Endometrial microvascular endothelial cells (primary cell): ENCODE measurements around the gene TSPEAR. TPM values are rescaled to one million over a fixed set of nuclear protein-coding genes. Genes with fewer than 3 reads are reported as not detected.

Source experiments
- in situ Hi-C: cut with HindIII; loops from 2 replicates; pipeline ENCODE4 v1.10.0; 2017; ENCODE audit warnings: low sequenced_read_pairs, low pct_unique_long_range_greater_than_20kb; ENCODE audit errors: inconsistent ontology term
- total RNA-seq: library from RNA; depleted of rRNA; stranded (reverse); fragments of >200 nt; gene quantifications from one replicate; pipeline ENCODE4 v1.2.3, GENCODE V29; 2015; ENCODE audit errors: inconsistent ontology term

TSPEAR gene
- total RNA-seq, 1 donor from 2014 or later, result not detected

DNA sequence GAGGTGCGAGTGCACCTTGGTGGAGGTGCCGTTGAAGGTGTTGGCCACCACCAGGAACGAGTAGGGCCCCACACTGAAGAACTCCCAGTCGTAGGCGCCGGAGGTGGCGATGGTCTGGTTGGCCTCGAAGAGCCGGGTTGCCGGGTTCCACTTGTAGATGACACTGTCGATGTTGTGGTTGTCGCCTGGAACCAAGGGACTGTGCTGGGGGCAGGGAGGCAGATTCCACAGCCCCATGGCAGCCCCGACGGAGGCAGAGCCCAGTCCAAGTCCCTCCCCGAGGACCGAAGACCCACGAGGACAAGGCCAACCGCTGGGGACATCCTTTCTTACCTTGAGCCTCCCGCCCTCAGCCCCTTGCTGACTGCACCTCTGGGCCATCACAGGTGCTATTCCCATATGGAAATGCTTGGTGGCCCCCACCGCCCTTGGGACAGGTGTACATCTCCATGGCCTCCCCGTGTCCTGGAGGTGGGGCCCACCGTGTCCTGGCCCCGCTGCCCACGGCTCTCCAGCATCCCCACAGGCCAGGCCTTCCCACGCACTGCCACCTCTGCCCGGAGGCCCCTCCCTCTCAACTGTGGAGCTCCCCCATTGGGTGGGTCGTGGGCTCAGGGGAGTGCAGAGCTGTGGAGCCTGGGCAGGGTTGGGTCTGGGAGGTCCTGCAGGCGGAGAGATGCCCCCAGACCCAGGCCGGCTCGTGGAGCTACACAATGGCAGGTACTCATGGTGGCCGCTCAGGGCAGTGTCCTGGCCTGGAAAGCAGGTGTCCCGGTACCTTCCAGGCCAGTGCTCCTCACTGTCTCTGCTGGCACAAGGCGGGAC, 189.2 kb downstream of the TSPEAR start:
- in situ Hi-C loops, result no loop called here

DNA sequence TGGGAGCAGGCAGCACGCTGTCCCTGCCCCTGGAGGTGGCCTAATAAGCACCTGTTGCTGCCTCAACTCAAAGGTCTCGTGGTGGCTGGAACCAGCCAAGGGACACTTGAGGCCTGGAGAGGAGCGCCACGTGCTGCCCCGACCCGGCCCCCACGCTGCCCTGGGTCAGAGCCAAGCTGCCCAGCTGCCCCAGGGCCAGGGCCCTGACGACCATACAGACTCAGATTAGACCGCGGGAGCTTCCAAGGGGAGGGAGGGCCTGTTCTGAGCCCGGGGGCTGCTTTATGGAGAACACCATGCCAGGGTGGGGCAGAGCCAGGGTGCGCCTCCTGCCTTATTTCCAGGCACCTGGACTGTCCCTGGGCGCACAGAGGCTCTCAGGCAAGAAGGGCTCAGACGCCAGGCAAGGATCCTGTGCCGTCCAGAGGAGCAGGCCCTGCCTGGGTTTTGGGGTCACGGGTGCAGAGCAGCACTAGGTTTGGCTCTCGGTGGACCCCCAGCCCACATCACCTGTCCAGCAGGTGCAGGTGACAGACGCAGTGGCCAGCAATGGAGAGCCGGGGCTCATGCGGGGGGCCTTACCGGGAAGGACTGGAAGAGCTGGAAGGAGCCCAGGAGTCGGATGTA, 190.0 kb downstream of the TSPEAR start:
- in situ Hi-C loops, result no loop called here

DNA sequence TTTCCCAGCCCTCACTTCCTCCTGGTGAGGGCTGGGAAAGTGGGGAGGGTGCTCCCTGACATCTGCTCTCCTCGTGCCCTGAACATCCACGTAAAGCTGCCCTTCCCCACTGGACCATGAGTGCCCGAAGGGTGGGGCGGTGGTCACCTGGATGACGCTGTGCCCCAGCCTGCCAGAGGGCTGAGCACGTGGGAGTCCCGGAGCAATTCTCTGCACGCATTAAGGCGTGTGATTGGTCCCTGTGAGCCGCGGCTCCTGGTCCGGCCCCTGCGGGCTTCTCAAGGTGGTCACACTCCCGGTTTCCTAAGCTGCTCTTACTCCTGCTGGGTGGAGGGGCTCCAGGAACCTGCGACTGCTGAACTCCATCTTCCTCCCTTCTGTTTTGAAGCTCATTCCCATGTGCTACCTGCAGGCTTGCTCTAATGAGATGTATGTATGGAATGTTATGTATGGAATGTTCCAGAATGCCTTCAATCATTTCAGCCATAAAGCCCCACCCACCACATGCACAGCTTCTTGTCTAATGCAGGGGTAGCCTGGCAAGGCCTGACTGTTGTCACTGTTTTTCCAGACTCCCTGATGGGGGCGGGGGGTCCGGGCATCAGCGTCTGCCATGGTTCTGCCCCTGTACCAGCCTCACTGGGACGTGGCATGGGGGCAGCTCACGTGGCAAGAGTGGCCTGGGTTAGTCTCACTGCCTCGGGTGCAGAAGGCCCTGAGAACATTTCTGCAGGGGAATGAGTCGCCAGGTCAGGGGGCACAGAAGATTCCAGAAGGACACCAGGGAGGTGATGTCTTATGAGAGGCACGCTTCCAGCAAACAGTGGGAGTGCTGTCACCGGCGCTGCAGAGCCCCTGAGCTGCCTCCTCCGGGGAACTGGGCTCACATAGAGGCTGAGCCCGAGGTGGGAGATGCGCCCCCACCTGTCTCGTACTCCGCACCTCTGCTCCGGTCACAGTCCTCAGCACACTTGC, 190.8 kb downstream of the TSPEAR start:
- in situ Hi-C loops, result no loop called here

DNA sequence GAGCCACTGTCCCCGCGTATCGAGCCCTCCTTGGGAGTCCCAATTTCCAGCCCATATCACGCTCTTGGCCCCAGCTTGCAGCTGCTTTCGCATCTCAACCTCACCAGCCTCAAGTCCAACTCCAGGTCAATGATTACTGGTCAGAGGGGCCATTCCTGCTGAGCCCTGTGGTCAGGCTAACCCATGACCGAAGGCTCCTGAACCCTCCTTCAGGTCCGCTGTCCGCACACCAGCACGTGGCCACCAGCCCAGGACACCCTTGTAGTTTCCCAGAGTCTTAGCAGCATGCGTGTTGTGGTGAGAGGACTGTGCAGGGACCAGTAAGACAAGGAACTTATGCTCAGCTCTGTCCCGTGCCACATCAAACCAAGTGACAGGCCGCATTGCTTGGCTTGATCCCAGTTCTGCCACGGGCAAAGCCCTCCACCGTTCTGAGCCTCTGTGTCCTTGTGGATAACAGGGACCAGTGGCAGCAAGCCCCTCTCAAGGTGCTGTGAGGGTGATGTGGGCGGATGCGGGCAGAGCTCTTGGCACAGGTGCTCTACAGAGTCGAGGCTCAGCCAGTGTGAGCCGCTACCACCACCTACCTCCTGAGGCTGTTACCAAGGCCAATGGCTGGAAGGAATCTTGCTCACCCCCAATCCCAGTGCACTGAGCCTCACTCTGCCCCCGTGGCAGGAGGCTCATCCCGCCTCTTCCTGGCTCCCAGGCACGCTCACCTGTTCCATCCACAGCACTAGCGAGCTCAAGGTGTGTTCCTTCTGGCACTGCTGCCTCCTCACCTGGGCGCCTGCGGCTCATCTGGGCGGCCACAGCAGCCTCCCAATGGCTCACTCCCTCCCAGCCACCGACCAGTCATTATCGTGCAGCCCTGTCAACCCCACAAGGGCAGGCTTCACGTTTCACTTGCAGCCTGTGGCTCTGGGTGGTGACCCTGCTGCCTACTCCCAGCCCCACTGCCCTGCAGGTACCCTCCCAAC, 191.7 kb downstream of the TSPEAR start:
- in situ Hi-C loops, result no loop called here

DNA sequence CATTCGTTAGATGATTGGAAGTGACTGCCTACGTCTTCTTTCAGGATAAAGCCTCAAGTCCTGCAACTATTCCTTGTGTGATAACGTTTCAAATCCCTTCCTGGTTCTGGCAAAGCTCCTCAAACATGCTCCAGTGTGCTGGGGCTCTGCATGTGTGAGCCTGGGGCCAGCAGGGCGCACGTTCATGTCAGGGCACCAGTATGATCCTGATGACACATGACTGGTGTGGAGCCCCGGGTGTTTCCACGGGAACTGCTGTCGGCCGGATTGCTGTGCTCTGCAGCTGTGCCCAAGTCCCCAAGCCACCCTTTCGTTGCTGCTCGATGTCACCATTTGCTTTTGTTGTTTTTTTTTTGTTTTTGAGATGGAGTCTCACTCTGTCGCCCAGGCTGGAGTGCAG, 192.7 kb downstream of the TSPEAR start:
- in situ Hi-C loops, result no loop called here

DNA sequence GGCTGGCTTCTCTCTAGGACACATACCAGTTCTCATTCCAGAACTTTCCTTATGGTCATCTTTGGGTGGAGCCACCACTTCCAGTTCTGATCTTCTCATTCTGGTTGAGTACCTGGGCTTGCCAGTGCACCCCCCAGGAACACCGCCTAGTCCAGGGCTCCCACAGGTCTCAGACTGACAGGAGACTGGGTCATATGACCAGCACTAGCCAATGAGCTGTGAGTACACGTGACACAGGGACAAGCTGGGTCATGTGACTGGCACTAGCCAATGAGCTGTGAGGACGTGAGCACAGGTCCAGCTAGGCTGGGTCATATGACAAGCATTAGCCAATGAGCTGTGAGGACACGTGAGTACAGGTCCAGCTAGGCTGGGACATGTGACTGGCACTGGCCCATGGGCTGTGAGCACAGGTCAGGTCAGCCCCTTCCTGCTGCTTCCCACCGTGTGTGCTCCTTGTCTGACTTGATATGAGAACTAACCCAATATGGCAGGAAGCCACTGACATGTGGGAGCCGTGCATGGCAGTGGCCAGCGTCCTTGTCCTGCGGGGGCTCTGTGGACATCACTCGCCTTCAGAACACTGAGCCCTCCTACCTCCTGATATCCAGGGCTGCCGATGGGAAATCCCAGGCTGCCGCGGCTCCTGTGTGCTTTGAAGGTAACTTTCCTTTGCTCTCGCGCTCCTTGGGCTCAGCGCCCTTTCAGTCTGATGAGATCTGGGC, 194.0 kb downstream of the TSPEAR start:
- in situ Hi-C loops, result no loop called here

DNA sequence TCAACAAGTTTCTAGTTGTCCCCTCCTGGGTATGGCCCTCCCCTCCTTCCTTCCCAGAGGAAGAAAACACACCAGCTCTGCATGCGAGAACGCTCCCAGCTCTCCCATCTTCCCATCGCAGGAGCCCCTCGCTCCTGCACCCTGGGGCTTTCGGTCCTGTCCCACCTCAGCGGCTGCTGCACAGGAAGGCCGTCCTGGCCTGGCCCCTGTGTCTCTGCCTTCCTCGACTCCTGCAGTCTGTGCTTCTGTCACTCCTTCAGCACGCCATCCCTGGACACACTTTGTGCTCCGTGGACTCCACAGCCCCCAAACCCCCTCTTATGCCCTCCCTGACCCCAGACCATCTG, 194.6 kb downstream of the TSPEAR start:
- in situ Hi-C loops, result no loop called here

DNA sequence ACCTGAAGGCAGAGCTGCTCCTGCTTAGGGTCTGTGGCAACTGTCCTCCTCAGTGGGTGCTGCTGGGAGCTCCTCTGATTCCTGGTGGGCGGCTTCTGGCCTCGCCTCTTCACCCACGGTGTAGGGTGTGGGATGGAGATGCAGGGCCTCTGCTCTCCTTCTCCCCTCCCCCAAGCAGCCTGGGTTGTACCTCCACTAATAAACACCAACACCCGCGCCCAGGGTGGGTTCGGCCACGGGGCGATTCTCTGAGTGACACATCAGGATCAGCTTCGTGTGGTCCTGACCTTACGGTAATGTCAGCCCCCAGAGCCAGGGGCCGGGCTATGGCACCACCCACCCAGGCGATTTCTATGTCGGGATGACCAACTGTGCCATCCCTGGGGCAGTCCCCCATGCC, 195.0 kb downstream of the TSPEAR start:
- in situ Hi-C loops, result no loop called here

DNA sequence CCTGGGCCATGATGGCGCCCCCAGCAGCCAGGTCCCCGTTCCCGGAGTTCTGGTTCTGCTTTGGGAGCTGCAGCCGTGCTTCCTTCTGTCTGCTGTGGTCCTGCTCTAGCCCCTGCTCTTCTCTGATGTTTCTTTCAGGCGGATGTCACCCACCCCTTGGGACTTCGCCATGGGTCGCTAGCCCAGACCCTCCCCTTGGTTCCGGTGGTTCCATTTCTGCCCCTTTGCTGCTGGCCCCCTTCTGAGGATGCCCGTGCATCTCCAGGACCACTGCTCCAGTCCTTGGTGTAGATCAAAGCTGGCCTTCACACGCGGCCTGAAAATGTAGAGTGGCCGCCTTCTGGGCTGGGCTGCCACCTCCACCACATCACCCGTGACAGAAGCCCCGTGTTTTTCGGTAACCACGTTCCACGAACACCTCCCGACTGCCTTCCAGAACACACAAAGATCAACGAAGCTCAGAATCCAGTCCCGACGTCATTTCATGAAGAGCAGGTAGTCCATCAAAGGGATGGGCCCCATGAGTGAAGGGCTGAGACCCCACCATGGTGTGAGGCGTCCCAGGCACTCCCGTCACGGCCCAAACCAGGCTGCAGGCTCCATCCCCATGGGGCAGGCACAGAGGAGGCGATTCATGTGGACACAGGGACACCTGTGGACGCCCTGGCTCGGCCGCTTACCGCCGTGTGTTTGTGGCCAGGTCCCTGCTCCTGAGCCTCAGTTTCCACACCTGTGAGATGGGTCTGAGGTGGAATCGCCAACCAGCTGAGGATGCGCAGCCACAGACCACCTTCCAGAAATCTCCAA, 195.8 kb downstream of the TSPEAR start:
- in situ Hi-C loops, result no loop called here

DNA sequence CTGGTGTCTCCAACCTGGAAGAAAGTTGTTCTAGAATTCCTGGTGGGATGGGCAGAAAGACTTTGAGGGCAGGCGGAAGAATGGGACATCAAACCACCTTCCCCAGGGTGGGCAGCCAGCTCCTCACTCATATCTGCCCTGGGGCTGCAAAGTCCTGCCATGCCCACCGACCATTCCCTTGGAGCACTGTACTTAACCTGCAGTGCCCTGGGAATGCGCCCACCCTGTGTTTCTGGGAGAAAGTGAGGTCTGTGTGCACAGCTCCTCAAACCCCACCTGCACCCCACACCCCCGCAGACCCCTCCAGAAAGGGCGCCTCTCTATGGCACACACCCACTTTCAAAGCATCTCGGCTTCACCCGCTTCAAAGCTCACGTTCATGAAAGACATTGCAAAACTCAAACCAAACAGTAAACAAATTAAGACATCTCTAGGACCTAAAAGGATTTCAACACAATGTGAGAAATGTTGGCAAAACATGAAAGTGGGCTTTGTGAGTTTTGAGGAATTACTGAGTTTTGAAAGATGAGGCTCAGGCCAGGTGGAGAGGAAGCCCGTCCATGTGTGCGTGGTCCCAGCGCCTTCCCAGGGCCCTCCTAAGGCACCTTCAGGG, 196.5 kb downstream of the TSPEAR start:
- in situ Hi-C loops, result no loop called here

DNA sequence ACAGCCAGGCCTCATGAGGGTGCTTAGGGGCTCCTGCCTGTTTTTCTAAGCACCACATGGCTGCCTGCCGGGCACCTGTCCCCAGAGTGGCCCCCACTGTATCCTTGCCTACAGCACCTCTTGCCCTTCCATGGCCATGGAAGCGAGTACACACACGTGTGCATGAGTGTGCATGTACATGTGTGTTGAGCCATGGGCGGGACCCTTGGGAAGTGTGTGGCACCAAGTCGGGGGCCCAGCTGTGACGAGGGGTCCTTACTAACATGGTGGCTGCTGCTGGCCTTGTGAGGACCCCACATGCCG, 197.2 kb downstream of the TSPEAR start:
- in situ Hi-C loops, result no loop called here

DNA sequence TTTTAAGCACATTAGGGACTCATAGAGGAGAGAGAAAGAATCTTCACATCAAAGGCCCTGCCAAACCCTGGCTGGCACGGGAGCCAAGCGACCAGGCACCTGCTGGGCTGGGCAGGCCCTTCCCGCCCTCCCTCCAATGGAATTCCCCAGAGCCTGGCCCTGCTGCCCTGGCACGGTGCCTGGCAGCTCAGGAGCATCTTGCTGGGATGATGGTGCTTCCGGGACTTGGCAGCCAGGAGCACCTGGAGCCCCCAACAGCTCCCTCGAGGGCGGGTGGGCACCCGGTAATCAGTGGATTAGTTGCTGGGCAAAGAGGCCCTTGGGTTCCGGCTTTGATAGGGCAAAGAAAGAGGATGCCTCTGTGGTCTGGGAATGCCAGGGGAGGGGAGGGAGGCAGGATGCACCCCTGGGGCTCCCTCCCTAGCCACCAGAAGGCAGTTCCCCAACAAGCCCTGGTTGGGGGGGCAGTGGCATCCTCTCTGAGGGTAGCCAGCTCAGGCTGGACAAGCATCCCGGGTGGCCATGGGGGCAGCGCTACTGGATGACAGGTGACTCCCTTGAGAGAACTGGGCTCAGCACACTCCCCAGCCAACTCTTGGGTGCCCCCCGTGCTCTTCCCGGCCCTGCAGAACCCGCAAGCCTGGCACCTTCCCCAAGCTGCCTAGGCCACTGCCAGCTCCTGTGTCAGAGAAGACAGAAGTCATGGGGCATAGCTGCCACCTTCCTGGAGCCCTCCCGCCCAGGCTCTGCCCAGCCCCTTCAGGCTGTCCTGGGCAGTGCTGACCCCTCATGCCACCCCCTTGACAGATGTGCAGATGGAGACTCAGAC, 197.8 kb downstream of the TSPEAR start:
- in situ Hi-C loops, result no loop called here

DNA sequence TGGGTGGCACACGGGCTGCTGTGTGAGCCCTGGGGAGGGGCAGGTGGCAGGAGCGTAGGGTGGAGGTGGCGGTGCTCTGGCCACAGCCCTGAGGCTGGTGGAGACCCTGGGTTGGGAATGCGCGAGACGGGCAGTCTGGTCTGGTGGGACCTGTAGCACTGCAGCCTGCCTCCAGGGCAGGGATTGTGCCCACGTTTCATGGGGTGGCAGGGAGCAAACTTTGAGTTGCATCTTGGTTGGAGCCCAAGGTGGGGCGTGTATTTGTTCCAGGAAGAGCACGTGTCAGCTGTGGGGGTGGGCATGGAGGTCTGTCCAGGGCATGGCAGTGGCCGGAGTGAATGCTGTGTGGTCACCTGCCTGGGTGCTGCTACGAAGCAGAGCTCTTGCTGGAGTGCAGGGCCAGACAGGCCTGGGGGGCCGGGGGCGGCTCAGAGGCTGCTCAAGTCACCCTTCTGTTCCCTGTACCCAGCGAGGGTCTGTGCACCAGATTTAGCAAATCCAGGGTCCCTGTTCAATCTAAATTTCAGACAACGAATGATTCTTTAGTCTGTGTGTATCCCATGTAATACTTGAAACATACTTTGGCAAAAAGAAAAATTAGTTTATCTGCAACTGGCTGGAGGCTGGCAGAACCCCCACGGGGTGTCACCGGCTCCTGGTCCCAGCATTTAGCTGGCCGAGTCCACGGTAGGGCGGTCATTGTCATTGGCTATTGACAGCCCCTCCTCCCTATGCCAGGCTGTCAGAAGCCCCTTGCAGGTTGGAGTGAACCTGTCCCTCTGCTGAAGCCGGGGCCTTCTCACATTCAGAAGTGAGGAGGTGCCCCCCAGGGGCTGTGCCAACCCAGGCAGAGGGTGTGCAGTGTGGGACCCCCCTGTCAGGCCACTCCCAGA, 198.6 kb downstream of the TSPEAR start:
- in situ Hi-C loops, result no loop called here

DNA sequence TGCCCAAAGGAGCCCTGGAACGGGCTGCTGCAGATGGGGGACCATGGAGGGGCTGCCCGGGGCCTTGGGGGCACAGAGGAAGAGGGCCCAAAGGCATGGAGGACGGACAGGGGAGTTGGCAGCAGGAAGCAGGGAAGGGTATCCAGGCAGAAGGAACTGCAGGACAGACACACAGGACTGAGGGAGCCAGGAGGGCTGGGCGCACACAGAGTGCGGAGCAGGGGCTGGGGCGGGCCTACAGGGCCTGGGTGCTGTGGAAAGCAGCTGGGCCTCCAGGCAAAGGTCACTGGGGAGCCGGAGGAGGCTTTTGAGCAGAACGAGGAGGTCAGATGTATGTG, 199.5 kb downstream of the TSPEAR start:
- in situ Hi-C loops, result no loop called here

DNA sequence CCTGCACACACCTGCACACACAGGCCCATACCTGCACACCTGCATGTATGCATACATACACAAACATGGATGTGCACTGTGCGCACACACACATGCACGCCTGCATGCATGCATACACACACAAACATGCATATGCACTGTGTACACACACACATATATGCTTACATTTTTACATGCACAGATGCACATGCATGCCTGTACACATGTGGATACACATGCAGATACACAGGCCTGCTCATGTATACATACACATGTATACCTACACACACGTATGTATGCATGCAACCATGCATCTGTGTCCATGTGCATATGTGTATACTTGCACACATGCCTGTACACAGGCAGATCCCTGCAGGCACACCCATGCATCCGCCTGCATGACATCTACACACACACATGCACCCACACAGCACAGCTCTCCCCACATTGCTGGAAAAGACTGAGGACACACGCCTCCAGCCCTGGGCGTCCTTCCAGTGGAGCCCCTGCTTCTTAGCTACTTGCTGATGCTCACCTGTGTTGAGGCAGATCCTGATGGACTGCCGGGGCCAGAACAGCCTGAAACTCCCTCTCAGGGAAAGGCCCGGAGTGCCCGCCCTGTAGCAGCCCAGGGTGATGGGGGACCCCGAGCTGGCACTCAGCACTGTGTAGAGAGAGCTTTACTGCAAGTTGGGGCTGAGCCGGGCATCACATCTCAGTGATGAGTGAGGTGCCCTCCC, 200.0 kb downstream of the TSPEAR start:
- in situ Hi-C loops, result no loop called here
